ENCODE data around the gene DPP9.

- TF ChIP-seq TAF1 (IDR thresholded peaks at IDR 0.05; ENCODE audit: low read depth, low read length): no peak
- TF ChIP-seq POLR2A (IDR thresholded peaks at IDR 0.05; ENCODE audit: low read depth, low read length): no peak
- no peak for TF ChIP-seq POU2F2 (IDR thresholded peaks at IDR 0.05; ENCODE audit: low read depth, low read length)
- no peak for TF ChIP-seq POLR2AphosphoS5 (IDR thresholded peaks at IDR 0.05; ENCODE audit: low read depth, low read length)
- TF ChIP-seq PAX5 (IDR thresholded peaks at IDR 0.05; ENCODE audit: insufficient read depth, low read length, severe bottlenecking): no peak
These were observed 50.4 kb downstream of the DPP9 start for GRCh38 chr19:4673216-4673615.

All from GM12891 (cell line).